Measurements from ENCODE around the gene NCR3LG1. TPM values are rescaled to one million over a fixed set of nuclear protein-coding genes. Genes with fewer than 3 reads are reported as not detected.

The NCR3LG1 gene
- total and polyA plus RNA-seq, 9 of the 15 experiments (the other 6 are each of a cell fraction or from before 2014, with no cell fraction given) = 4.1 to 39.8 (median 25.1) TPM

- TF ChIP-seq, protein P1, sequence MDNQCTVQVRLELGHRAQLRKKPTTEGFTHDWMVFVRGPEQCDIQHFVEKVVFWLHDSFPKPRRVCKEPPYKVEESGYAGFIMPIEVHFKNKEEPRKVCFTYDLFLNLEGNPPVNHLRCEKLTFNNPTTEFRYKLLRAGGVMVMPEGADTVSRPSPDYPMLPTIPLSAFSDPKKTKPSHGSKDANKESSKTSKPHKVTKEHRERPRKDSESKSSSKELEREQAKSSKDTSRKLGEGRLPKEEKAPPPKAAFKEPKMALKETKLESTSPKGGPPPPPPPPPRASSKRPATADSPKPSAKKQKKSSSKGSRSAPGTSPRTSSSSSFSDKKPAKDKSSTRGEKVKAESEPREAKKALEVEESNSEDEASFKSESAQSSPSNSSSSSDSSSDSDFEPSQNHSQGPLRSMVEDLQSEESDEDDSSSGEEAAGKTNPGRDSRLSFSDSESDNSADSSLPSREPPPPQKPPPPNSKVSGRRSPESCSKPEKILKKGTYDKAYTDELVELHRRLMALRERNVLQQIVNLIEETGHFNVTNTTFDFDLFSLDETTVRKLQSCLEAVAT (IDR thresholded peaks at IDR 0.05) = no peak
- TF ChIP-seq SMARCA5 (IDR thresholded peaks at IDR 0.05) = no peak
- TF ChIP-seq SMARCC2 (IDR thresholded peaks at IDR 0.05; ENCODE audit: low read depth) = no peak
- TF ChIP-seq POLR2B (IDR thresholded peaks at IDR 0.05; ENCODE audit: low read depth, partially characterized antibody) = no peak
- TF ChIP-seq CBX3 (IDR thresholded peaks at IDR 0.05; ENCODE audit: borderline replicate concordance in 1 of 2, low read length in 2 of 2) = peak in 1 of 2 experiments; percentile 78; a peak in 2 of 3 replicates
Measured at GRCh38 chr11:17369684-17370243, 18.2 kb downstream of the NCR3LG1 start (continued).

DNA sequence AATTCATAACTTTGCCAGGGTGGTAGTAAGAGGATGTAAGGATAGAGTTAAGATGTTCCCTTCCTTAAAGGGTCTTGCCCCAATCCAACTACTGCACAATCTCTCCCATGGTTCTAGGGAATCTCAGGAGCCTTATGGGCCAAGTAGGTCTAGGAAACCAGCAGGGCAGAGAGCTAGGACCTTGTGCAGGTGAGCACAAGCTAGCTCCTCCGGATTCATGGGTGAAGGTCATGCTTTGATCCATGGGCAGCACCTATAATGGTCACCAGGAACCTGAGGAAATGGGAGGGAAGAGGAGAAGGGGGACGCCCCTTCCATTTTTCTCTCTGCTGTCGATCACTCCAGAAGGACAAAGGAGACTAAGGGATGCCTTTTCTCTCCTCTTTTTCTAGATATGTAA lies 20.0 kb downstream of the NCR3LG1 start:
- H3K9me1 ChIP-seq (ENCODE audit: control insufficient read depth, insufficient read depth, low read length) = no peaks in the 10 kb centered on the region
- no peak overlapping the region for H3K4me3 ChIP-seq
- no peaks in the 10 kb centered on the region for H3K4me1 ChIP-seq (replicated peaks in 1 of 2; ENCODE audit: control insufficient read depth in 2 of 2, insufficient read depth in 2 of 2, low read length in 2 of 2)
- no peak overlapping the region for H3K27ac ChIP-seq (ENCODE audit: extremely low read depth, low read depth, low read length)
- intact Hi-C loops (cut with micrococcal nuclease) (no loop called here), in situ Hi-C loops (cut with MboI) (no loop called here)
- CTCF ChIA-PET (ENCODE audit: low intra/inter-chr PET ratio) = interaction anchor here (0.6 kb wide), 1 partner anchor 156 kb away, joined by 3 read pairs; no protein-coding TSS in a partner anchor
- peak in 2 of 4 experiments; percentile 24 to 64 for DNase-seq (ENCODE audit: extremely low read depth in 1 of 4, low spot score in 3 of 4)
- no peak overlapping the region for H3K4me2 ChIP-seq (ENCODE audit: insufficient read depth, low read length)
- peaks cover 100% of the 10 kb centered on the region for H3K36me3 ChIP-seq (ENCODE audit: control insufficient read depth, insufficient read depth, low read length)
- H3K9ac ChIP-seq (ENCODE audit: insufficient read depth in 1 of 2, low read depth in 2 of 2, low read length in 2 of 2) = no peak overlapping the region
- POLR2A ChIA-PET = no interaction called here
- no peaks in the 10 kb centered on the region for H3K27me3 ChIP-seq (ENCODE audit: control insufficient read depth in 2 of 2, insufficient read depth in 2 of 2, low read length in 2 of 2)
- WGBS (ENCODE audit: insufficient coverage, low coverage, missing lambda C conversion rate) = 86% methylated on average over 3 of the region's 3 CpGs
- peak; percentile 72 for ATAC-seq
- no peak overlapping the region for H2AFZ ChIP-seq (ENCODE audit: low read depth, low read length)
- no peaks in the 10 kb centered on the region for H3K79me2 ChIP-seq (ENCODE audit: control insufficient read depth, insufficient read depth, low read length)
- BruUV-seq (replicated peaks) = no TSS peak
- no peaks in the 10 kb centered on the region for H4K20me1 ChIP-seq (replicated peaks; ENCODE audit: control insufficient read depth, insufficient read depth, low read length)
- peaks cover 33% of the 10 kb centered on the region for H3K9me3 ChIP-seq (replicated peaks; ENCODE audit: control insufficient read depth, insufficient read depth, low read depth, low read length)
- no peak for FAIRE-seq
- peak; percentile 99 for TF ChIP-seq CBX5 (IDR thresholded peaks at IDR 0.05; ENCODE audit: borderline replicate concordance, low read depth)
- peak in 1 of 2 experiments; percentile 53; a peak in 1 of 4 replicates for TF ChIP-seq TRIM24 (IDR thresholded peaks at IDR 0.05)
- peak; percentile 53; the same call in 1 of the 2 replicates for TF ChIP-seq ZEB2 (IDR thresholded peaks at IDR 0.05)
- TF ChIP-seq, protein P2, sequence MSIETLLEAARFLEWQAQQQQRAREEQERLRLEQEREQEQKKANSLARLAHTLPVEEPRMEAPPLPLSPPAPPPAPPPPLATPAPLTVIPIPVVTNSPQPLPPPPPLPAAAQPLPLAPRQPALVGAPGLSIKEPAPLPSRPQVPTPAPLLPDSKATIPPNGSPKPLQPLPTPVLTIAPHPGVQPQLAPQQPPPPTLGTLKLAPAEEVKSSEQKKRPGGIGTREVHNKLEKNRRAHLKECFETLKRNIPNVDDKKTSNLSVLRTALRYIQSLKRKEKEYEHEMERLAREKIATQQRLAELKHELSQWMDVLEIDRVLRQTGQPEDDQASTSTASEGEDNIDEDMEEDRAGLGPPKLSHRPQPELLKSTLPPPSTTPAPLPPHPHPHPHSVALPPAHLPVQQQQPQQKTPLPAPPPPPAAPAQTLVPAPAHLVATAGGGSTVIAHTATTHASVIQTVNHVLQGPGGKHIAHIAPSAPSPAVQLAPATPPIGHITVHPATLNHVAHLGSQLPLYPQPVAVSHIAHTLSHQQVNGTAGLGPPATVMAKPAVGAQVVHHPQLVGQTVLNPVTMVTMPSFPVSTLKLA (conservative IDR thresholded peaks at IDR 0.05) = no peak
- peak; percentile 27; the same call in 1 of the 2 replicates for TF ChIP-seq EHMT2 (IDR thresholded peaks at IDR 0.05)
- TF ChIP-seq ZNF445 (CRISPR knock-in tag; IDR thresholded peaks at IDR 0.05; ENCODE audit: low read depth) = no peak
- TF ChIP-seq ZNF280B (CRISPR knock-in tag; IDR thresholded peaks at IDR 0.05) = peak; percentile 93; the same call in 1 of the 2 replicates
- TF ChIP-seq TCF7 (IDR thresholded peaks at IDR 0.05; ENCODE audit: borderline replicate concordance) = 0 out of 2 replicates have a peak, but pooled peaks have one; percentile 30
- TF ChIP-seq, protein P3, sequence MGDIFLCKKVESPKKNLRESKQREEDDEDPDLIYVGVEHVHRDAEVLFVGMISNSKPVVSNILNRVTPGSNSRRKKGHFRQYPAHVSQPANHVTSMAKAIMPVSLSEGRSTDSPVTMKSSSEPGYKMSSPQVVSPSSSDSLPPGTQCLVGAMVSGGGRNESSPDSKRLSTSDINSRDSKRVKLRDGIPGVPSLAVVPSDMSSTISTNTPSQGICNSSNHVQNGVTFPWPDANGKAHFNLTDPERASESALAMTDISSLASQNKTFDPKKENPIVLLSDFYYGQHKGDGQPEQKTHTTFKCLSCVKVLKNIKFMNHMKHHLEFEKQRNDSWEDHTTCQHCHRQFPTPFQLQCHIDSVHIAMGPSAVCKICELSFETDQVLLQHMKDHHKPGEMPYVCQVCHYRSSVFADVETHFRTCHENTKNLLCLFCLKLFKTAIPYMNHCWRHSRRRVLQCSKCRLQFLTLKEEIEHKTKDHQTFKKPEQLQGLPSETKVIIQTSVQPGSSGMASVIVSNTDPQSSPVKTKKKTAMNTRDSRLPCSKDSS (IDR thresholded peaks at IDR 0.05; ENCODE audit: low read depth, partially characterized antibody) = peak; percentile 86
- TF ChIP-seq MTA3 (IDR thresholded peaks at IDR 0.05; ENCODE audit: borderline replicate concordance) = peak; percentile 59
- no peak for TF ChIP-seq MED1 (CRISPR knock-in tag; IDR thresholded peaks at IDR 0.05; ENCODE audit: borderline replicate concordance)

Measured in K562 (cell line).